Measurements from ENCODE around the gene MYO10. TPM values are rescaled to one million over a fixed set of nuclear protein-coding genes. Genes with fewer than 3 reads are reported as not detected.

MYO10 gene
- total RNA-seq = 15.7 and 22.0 TPM in 2 replicates

GRCh38 chr5:16936150-16936988, at the start of gene MYO10:
TSS of gene MYO10 (minus strand) at chr5:16936288. CDS start at chr5:16935808, 480 bp downstream.

GRCh38 chr5:16616536-16617273, 319.4 kb downstream of the MYO10 start, which contains the start of gene RETREG1:
TSS of gene RETREG1 (minus strand) at chr5:16616997. CDS start at chr5:16616971, 26 bp downstream.

Data from cardiac ventricle fibroblast (primary cell).